Measurements from ENCODE around the gene RASGRP4. TPM values are rescaled to one million over a fixed set of nuclear protein-coding genes. Genes with fewer than 3 reads are reported as not detected.

The RASGRP4 gene
- polyA plus RNA-seq, 3 donors = 30.2 to 141 (median 50.3) TPM

DNA sequence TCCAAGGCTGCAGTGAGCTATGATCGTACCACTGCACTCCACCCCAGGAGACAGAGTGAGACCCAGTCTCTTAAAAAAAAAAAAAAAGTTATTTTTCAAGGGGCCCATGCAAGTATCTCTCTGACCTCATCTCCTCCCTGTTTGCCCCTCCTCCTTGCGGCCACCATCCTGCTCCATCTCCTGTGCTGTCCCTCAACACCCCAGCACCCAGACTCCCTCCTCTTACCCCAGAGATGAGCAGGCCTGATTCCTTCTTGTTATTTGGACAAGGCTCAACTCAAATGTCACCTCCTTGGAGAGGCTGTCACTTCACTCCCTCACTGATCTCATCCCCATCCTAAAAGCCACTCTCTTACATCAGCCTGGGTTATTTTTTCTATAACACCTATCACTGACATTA lies 11.9 kb upstream of the RASGRP4 start:
- Histone ChIP-seq H3K4me2 (replicated peaks; ENCODE audit: extremely low read depth, low read length, poor library complexity, severe bottlenecking) (no peak overlapping the region), H3K79me2 (ENCODE audit: insufficient read depth, low read length) (no peaks in the 10 kb centered on the region), H2AFZ (ENCODE audit: insufficient read depth, low read depth, low read length, poor library complexity, severe bottlenecking) (no peak overlapping the region), H3K4me1 (ENCODE audit: control insufficient read depth in 1 of 2, insufficient read depth in 2 of 2, low read length in 2 of 2) (peaks cover 14 to 15% of the 10 kb centered on the region in 2 donors), H3K36me3 (replicated peaks in 1 of 2; ENCODE audit: control insufficient read depth in 1 of 2, insufficient read depth in 2 of 2, low read length in 2 of 2) (no peaks in the 10 kb centered on the region), H3K4me3 (replicated peaks in 1 of 3; ENCODE audit: low read depth in 2 of 3, low read length in 3 of 3) (no peak overlapping the region), H3K9me3 (replicated peaks in 1 of 2; ENCODE audit: control insufficient read depth in 1 of 2, insufficient read depth in 1 of 2, low read length in 2 of 2) (no peaks in the 10 kb centered on the region), H3K27me3 (ENCODE audit: control insufficient read depth in 2 of 2, insufficient read depth in 2 of 2, low read length in 2 of 2) (peaks cover 0 to 13% of the 10 kb centered on the region in 2 donors), H3K9ac (ENCODE audit: insufficient read depth, low read length, poor library complexity, severe bottlenecking) (no peak overlapping the region), H3K27ac (ENCODE audit: low read depth in 1 of 2, low read length in 2 of 2) (no peak overlapping the region), H4K20me1 (ENCODE audit: insufficient read depth, low read length) (no peaks in the 10 kb centered on the region)
- H3K27me3 Mint-ChIP-seq (ENCODE audit: low read depth in 3 of 3) = peaks cover 4 to 13% (median 10%) of the 10 kb centered on the region in 3 donors
- peak overlapping the region in 2 of 7 donors; percentile 2 to 6 for H3K27ac Mint-ChIP-seq
- intact Hi-C loops (cut with micrococcal nuclease) = no loop called here
- no peak for DNase-seq
- H3K4me1 Mint-ChIP-seq = peaks cover 23% of the 10 kb centered on the region
- H3K4me3 Mint-ChIP-seq = no peak overlapping the region
- H3K36me3 Mint-ChIP-seq = no peaks in the 10 kb centered on the region
- 88% methylated on average over 1 of the region's 2 CpGs for WGBS (ENCODE audit: insufficient coverage)
- peaks cover 0 to 1% (median 0%) of the 10 kb centered on the region in 7 donors for H3K9me3 Mint-ChIP-seq
- TF ChIP-seq, protein P1, sequence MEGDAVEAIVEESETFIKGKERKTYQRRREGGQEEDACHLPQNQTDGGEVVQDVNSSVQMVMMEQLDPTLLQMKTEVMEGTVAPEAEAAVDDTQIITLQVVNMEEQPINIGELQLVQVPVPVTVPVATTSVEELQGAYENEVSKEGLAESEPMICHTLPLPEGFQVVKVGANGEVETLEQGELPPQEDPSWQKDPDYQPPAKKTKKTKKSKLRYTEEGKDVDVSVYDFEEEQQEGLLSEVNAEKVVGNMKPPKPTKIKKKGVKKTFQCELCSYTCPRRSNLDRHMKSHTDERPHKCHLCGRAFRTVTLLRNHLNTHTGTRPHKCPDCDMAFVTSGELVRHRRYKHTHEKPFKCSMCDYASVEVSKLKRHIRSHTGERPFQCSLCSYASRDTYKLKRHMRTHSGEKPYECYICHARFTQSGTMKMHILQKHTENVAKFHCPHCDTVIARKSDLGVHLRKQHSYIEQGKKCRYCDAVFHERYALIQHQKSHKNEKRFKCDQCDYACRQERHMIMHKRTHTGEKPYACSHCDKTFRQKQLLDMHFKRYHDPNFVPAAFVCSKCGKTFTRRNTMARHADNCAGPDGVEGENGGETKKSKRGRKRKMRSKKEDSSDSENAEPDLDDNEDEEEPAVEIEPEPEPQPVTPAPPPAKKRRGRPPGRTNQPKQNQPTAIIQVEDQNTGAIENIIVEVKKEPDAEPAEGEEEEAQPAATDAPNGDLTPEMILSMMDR (IDR thresholded peaks at IDR 0.05) = no peak

GRCh38 chr19:38437295-38437694 lies 11.3 kb upstream of the RASGRP4 start:
- H3K27ac Mint-ChIP-seq = no peak overlapping the region
- Histone ChIP-seq H3K36me3 (replicated peaks in 1 of 2; ENCODE audit: control insufficient read depth in 1 of 2, insufficient read depth in 2 of 2, low read length in 2 of 2) (no peaks in the 10 kb centered on the region), H4K20me1 (ENCODE audit: insufficient read depth, low read length) (no peaks in the 10 kb centered on the region), H2AFZ (ENCODE audit: insufficient read depth, low read depth, low read length, poor library complexity, severe bottlenecking) (no peak overlapping the region), H3K79me2 (ENCODE audit: insufficient read depth, low read length) (no peaks in the 10 kb centered on the region), H3K9ac (ENCODE audit: insufficient read depth, low read length, poor library complexity, severe bottlenecking) (no peak overlapping the region), H3K4me2 (replicated peaks; ENCODE audit: extremely low read depth, low read length, poor library complexity, severe bottlenecking) (no peak overlapping the region), H3K27ac (ENCODE audit: low read depth in 1 of 2, low read length in 2 of 2) (no peak overlapping the region), H3K9me3 (replicated peaks in 1 of 2; ENCODE audit: control insufficient read depth in 1 of 2, insufficient read depth in 1 of 2, low read length in 2 of 2) (no peaks in the 10 kb centered on the region), H3K4me1 (ENCODE audit: control insufficient read depth in 1 of 2, insufficient read depth in 2 of 2, low read length in 2 of 2) (peaks cover 14 to 15% of the 10 kb centered on the region in 2 donors), H3K27me3 (ENCODE audit: control insufficient read depth in 2 of 2, insufficient read depth in 2 of 2, low read length in 2 of 2) (peaks cover 0 to 13% of the 10 kb centered on the region in 2 donors), H3K4me3 (replicated peaks in 1 of 3; ENCODE audit: low read depth in 2 of 3, low read length in 3 of 3) (no peak overlapping the region)
- H3K4me1 Mint-ChIP-seq = peaks cover 23% of the 10 kb centered on the region
- TF ChIP-seq, protein P1 (IDR thresholded peaks at IDR 0.05) = no peak
- H3K4me3 Mint-ChIP-seq = no peak overlapping the region
- DNase-seq = no peak
- WGBS (ENCODE audit: insufficient coverage) = 100% methylated on average over 2 of the region's 6 CpGs
- intact Hi-C loops (cut with micrococcal nuclease) = no loop called here
- no peaks in the 10 kb centered on the region for H3K36me3 Mint-ChIP-seq
- H3K9me3 Mint-ChIP-seq = peaks cover 0 to 1% (median 0%) of the 10 kb centered on the region in 7 donors
- peaks cover 4 to 13% (median 10%) of the 10 kb centered on the region in 3 donors for H3K27me3 Mint-ChIP-seq (ENCODE audit: low read depth in 3 of 3)

Data from CD14-positive monocyte (primary cell).